ENCODE data around the gene VDR.

The VDR gene

DNA sequence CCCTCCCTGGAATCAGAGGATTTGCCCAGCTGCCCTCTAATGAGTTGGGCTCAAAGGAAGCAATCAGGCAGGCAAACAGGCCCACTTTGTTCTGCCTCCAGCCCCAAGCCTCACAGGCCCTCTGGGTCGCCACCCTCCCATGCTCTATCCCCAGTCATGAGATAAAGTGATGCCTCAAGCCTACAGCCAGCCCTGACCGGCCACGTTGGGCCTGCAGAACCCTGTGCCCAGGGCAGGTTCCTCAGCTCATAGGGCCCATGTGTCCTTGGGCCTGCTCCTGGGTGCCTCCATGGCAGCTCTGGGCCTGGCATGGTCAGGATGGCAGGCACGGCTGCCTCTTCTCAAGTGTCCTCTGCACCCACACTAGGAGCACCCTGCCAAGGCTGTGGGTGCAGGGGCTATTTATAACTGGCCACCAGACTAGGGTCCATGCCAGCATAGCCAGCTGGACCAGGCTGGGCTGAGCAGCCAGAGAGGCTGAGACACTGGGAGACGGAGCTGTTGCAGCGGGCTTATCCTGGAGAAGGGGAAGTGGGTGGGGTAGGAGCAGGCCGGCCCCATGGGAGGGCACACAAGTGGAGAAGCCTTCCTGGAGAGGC is 105.3 kb downstream of the VDR start:
- H3K4me3 ChIP-seq (ENCODE audit: low read depth, low read length), result no peak overlapping the region
- CTCF ChIA-PET, result interaction anchor here (0.9 to 39.4 kb wide), 7 partner anchors 8 to 58 kb away, joined by 3 to 751 read pairs (median 7); partner anchors contain the start of gene SLC48A1
- no peak for DNase-seq (ENCODE audit: low read depth, low spot score)
- TF ChIP-seq, protein P1, sequence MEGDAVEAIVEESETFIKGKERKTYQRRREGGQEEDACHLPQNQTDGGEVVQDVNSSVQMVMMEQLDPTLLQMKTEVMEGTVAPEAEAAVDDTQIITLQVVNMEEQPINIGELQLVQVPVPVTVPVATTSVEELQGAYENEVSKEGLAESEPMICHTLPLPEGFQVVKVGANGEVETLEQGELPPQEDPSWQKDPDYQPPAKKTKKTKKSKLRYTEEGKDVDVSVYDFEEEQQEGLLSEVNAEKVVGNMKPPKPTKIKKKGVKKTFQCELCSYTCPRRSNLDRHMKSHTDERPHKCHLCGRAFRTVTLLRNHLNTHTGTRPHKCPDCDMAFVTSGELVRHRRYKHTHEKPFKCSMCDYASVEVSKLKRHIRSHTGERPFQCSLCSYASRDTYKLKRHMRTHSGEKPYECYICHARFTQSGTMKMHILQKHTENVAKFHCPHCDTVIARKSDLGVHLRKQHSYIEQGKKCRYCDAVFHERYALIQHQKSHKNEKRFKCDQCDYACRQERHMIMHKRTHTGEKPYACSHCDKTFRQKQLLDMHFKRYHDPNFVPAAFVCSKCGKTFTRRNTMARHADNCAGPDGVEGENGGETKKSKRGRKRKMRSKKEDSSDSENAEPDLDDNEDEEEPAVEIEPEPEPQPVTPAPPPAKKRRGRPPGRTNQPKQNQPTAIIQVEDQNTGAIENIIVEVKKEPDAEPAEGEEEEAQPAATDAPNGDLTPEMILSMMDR (IDR thresholded peaks at IDR 0.05; ENCODE audit: insufficient read depth, low read length, missing control alignments), result no peak
- POLR2A ChIA-PET, result interaction anchor here (1.5 kb wide), 1 partner anchor 8 kb away, joined by 4 read pairs; no protein-coding TSS in a partner anchor

DNA sequence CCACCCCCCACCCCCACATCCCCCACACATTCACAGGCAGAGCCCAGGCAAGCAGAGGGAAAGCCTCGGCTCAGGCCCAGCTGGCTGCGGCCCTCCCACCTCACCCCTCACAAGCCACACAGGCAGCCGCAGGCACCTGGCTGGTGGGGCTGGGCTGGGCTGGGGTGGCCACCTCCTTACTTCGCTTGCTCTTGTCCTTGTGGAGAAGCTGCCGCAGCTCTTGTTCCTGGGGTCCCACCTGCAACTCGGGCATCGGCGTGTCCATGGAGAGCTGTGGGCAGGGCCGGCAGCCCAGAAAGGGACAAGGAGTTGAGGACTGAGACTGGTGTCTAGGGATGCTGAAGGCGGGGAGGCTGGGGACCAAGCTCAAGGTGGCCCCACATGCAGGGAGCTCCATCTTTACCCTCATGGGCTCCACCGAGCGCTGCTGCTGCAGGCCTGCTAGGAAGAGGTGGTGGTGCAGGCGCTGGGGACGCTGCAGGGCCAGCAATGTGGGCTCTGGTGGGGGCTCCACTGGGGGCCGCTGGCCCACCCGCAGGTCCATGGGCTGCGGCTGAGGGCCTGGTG is 106.3 kb downstream of the VDR start:
- no peak overlapping the region for H3K4me3 ChIP-seq (ENCODE audit: low read depth, low read length)
- DNase-seq (ENCODE audit: low read depth, low spot score), result no peak
- ChIA-PET CTCF (interaction anchor here (0.9 to 39.4 kb wide), 6 partner anchors 9 to 57 kb away, joined by 3 to 751 read pairs (median 6); partner anchors contain the start of gene SLC48A1), POLR2A (interaction anchor here (0.6 kb wide), 2 partner anchors 8 to 46 kb away, joined by 3 read pairs; no protein-coding TSS in a partner anchor)
- TF ChIP-seq, protein P1 (IDR thresholded peaks at IDR 0.05; ENCODE audit: insufficient read depth, low read length, missing control alignments), result no peak

DNA sequence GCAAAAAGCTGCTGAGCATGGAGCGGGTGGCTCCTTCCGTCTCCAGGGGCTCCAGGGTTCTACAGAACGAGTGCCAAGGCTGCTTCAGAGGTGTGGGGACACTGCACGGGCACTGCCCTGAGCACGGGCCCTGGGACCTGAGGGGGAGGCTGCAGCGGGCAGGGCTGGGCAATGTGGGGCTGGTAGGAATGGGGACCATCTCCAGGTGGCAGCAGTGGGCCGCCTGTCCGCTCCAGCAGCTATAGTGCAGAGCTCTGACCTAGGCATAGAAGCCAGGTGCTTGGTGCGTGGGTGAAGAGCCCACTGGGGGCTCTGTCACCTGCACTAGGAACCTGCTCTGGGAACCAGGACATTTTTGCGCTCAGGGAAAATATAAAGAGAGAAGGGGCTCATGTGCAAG is 107.4 kb downstream of the VDR start:
- TF ChIP-seq, protein P1 (IDR thresholded peaks at IDR 0.05; ENCODE audit: insufficient read depth, low read length, missing control alignments), result peak; percentile 34
- POLR2A ChIA-PET, result no interaction called here
- CTCF ChIA-PET, result interaction anchor here (1.9 to 39.4 kb wide), 4 partner anchors 8 to 37 kb away, joined by 5 to 751 read pairs (median 154); partner anchors contain the start of gene SLC48A1
- no peak overlapping the region for H3K4me3 ChIP-seq (ENCODE audit: low read depth, low read length)
- DNase-seq (ENCODE audit: low read depth, low spot score), result no peak

DNA sequence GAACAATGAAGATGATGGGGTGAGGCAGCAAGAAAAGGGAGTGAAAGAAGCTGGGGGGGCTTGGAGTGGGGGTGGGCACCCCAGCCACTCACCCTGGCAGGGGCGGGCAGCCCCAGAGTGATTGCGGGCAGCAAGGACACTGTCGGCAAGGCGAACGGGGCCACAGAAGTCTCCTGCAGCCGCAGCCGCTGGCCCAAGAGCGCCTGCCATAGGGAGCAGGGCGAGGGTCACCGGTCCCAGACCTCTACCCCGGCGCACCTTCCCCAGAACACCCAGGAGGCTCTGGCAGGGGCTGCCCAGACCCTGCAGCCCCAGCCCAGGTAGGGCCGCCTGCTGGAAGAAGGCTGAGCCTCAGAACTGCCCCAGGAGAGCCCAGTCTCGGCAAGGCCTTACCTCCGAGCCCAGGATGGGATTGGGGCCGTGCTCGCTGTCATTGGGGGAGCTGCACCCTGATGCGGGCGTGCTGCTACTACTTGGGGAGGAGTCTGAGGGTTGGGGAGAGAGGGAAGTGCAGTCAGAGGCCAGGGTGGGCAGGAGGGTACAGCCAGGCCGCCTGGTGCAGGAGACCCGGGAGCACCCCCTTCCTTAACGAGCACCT is 108.9 kb downstream of the VDR start:
- H3K4me3 ChIP-seq (ENCODE audit: low read depth, low read length), result no peak overlapping the region
- no peak for DNase-seq (ENCODE audit: low read depth, low spot score)
- TF ChIP-seq, protein P1 (IDR thresholded peaks at IDR 0.05; ENCODE audit: insufficient read depth, low read length, missing control alignments), result no peak
- ChIA-PET CTCF (interaction anchor here (1.2 to 39.4 kb wide), 5 partner anchors 12 to 54 kb away, joined by 3 to 751 read pairs (median 3); partner anchors contain the start of gene SLC48A1), POLR2A (no interaction called here)

DNA sequence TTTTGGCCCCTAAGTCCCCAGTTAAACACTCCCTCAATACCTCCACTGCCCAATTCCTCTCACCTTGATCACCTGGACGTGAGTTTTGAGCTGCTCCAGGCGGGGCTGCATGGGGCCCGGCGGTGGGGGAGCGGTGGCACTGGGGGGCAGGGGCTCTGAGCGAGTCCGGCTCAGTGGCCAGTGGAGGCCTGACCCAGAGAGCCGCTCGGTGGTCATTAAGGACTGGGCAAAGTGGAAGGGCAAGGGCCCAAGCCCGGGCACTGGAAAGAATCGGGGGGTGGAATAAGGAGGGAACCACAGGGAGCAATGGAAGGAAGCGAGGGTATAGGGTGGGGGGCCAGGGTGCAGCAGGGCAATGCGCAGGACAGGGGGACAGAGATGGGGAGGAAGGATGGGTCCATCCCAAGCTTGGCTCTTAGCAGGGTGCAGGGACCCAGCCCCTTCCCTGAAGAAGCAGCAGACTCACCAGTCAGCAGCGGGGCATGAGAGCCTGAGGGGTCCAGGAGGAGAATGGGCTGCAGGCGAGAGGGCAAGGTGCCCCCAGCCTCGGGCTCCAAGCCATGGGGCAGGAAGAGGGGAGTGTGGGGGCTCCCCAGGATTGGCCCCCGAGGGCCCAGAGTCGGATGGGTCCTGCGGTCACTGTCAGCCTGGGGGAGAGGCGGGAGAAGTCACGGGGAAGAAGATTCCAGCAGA is 109.5 kb downstream of the VDR start:
- POLR2A ChIA-PET, result no interaction called here
- DNase-seq (ENCODE audit: low read depth, low spot score), result no peak
- TF ChIP-seq, protein P1 (IDR thresholded peaks at IDR 0.05; ENCODE audit: insufficient read depth, low read length, missing control alignments), result no peak
- H3K4me3 ChIP-seq (ENCODE audit: low read depth, low read length), result no peak overlapping the region
- CTCF ChIA-PET, result interaction anchor here (1.2 to 39.4 kb wide), 6 partner anchors 13 to 80 kb away, joined by 3 to 751 read pairs (median 10); partner anchors contain the start of gene SLC48A1
